ENCODE results near the gene ROBO4.
A peak's percentile ranks its signal among the peaks of the same experiment; 100 is the strongest.

The ROBO4 gene

GRCh38 chr11:124839128-124839971 is 58.3 kb downstream of the ROBO4 start:
- DNase-seq, result peak; percentile 27

GRCh38 chr11:124838805-124839127 is 58.9 kb downstream of the ROBO4 start:
- no peak for DNase-seq

- DNase-seq, result no peak
These were observed 60.2 kb downstream of the ROBO4 start for GRCh38 chr11:124837491-124837856.

GRCh38 chr11:124835918-124836317 is 61.7 kb downstream of the ROBO4 start:
- DNase-seq, result no peak

GRCh38 chr11:124834526-124835180 is 63.0 kb downstream of the ROBO4 start:
- DNase-seq, result no peak
